Measurements from ENCODE around the gene LRP1B. TPM values are rescaled to one million over a fixed set of nuclear protein-coding genes. Genes with fewer than 3 reads are reported as not detected.

The LRP1B gene
- total RNA-seq, 1 experiment from 2014 or later, result 0.11 TPM

GRCh38 chr2:140273958-140274357 is 1856.9 kb downstream of the LRP1B start:
- no peak for DNase-seq (ENCODE audit: low read depth)

- DNase-seq (ENCODE audit: low read depth), result no peak
These were observed 1857.4 kb downstream of the LRP1B start for GRCh38 chr2:140273408-140273807.

GRCh38 chr2:140270224-140270623 is 1860.6 kb downstream of the LRP1B start:
- DNase-seq (ENCODE audit: low read depth), result no peak

- DNase-seq (ENCODE audit: low read depth), result no peak
These were observed 1861.8 kb downstream of the LRP1B start for GRCh38 chr2:140269000-140269399.

- no peak for DNase-seq (ENCODE audit: low read depth)
These were observed 1867.9 kb downstream of the LRP1B start for GRCh38 chr2:140262908-140263307.

- no peak for DNase-seq (ENCODE audit: low read depth)
These were observed 1873.0 kb downstream of the LRP1B start for GRCh38 chr2:140257692-140258300.

GRCh38 chr2:140256080-140256479 is 1874.7 kb downstream of the LRP1B start:
- no peak for DNase-seq (ENCODE audit: low read depth)

GRCh38 chr2:140249821-140250220 is 1881.0 kb downstream of the LRP1B start:
- no peak for DNase-seq (ENCODE audit: low read depth)

- DNase-seq (ENCODE audit: low read depth), result no peak
These were observed 1882.2 kb downstream of the LRP1B start for GRCh38 chr2:140248623-140249022.

GRCh38 chr2:140247451-140248195 is 1883.2 kb downstream of the LRP1B start:
- DNase-seq (ENCODE audit: low read depth), result no peak

- DNase-seq (ENCODE audit: low read depth), result no peak
These were observed 1883.9 kb downstream of the LRP1B start for GRCh38 chr2:140246957-140247356.

- DNase-seq (ENCODE audit: low read depth), result no peak
These were observed 1884.8 kb downstream of the LRP1B start for GRCh38 chr2:140246058-140246457.

GRCh38 chr2:140242889-140243288 is 1887.9 kb downstream of the LRP1B start:
- DNase-seq (ENCODE audit: low read depth), result no peak

- no peak for DNase-seq (ENCODE audit: low read depth)
These were observed 1896.7 kb downstream of the LRP1B start for GRCh38 chr2:140234116-140234515.

- DNase-seq (ENCODE audit: low read depth), result no peak
These were observed 1919.9 kb downstream of the LRP1B start for GRCh38 chr2:140210963-140211362.

- no peak for DNase-seq (ENCODE audit: low read depth)
These were observed 1925.7 kb downstream of the LRP1B start for GRCh38 chr2:140205093-140205492.

- no peak for DNase-seq (ENCODE audit: low read depth)
These were observed 1927.5 kb downstream of the LRP1B start for GRCh38 chr2:140203347-140203746.

- DNase-seq (ENCODE audit: low read depth), result no peak
These were observed 1929.2 kb downstream of the LRP1B start for GRCh38 chr2:140201572-140201971.

GRCh38 chr2:140200764-140201163 is 1930.1 kb downstream of the LRP1B start:
- no peak for DNase-seq (ENCODE audit: low read depth)

- DNase-seq (ENCODE audit: low read depth), result no peak
These were observed 1930.5 kb downstream of the LRP1B start for GRCh38 chr2:140200307-140200706.

- DNase-seq (ENCODE audit: low read depth), result no peak
These were observed 1931.5 kb downstream of the LRP1B start for GRCh38 chr2:140199312-140199711.

- no peak for DNase-seq (ENCODE audit: low read depth)
These were observed 1943.7 kb downstream of the LRP1B start for GRCh38 chr2:140187086-140187485.

- DNase-seq (ENCODE audit: low read depth), result no peak
These were observed 1944.5 kb downstream of the LRP1B start for GRCh38 chr2:140186313-140186712.

All from LHCN-M2 (cell line).